DND-41 (cell line): Measurements from ENCODE around the gene LRRC47.
"Not testable (repeated sequence)": the region's sequence is repeated elsewhere in the genome, so short reads cannot be mapped to it uniquely, and the experiment has no call there.

Source experiments
- ATAC-seq: fragments of 200-7000 bp; cut with Tn5 transposase; 3 replicates; pipeline ENCODE4 v1.9.1; 2021; ENCODE audit warnings: low read depth; ENCODE audit not compliant: insufficient read depth
- DNase-seq: peaks from one replicate; pipeline ENCODE4 v3.0.0-alpha.2; 2020
- H2AFZ ChIP-seq: 2 replicates; pipeline ENCODE4 v1.6.0; 2012; ENCODE audit warnings: low read depth, low read length
- H3K27ac ChIP-seq: 2 replicates; pipeline ENCODE4 v1.5.1; 2012; ENCODE audit warnings: low read length, inconsistent platforms
- H3K27me3 ChIP-seq: fragments of 200-600 bp; sonication (generic); 2 replicates; pipeline ENCODE4 v1.6.0; 2012; ENCODE audit warnings: low read length, mild to moderate bottlenecking, inconsistent platforms; ENCODE audit not compliant: insufficient read depth, poor library complexity
- H3K36me3 ChIP-seq: 2 replicates; pipeline ENCODE4 v1.5.1; 2012; ENCODE audit warnings: low read length, inconsistent platforms; ENCODE audit not compliant: insufficient read depth
- H3K4me1 ChIP-seq: 2 replicates; pipeline ENCODE4 v1.5.1; 2012; ENCODE audit warnings: mild to moderate bottlenecking, low read length; ENCODE audit not compliant: insufficient read depth
- H3K4me2 ChIP-seq: 2 replicates; pipeline ENCODE4 v1.6.0; 2012; ENCODE audit warnings: mild to moderate bottlenecking, moderate library complexity, low read length, inconsistent platforms; ENCODE audit not compliant: insufficient read depth
- H3K4me3 ChIP-seq, 2 experiments: fragments of 200-600 bp in 1 of 2; shearing (Covaris generic) in 1 of 2; 2 replicates each; pipeline ENCODE4 v1.5.1; 2012 to 2016; ENCODE audit warnings: inconsistent platforms in 2 of 2, low read length in 2 of 2, mild to moderate bottlenecking in 2 of 2, low read depth in 1 of 2, moderate library complexity in 1 of 2
- H3K79me2 ChIP-seq: 2 replicates; pipeline ENCODE4 v1.6.0; 2012; ENCODE audit warnings: low read length, inconsistent platforms; ENCODE audit not compliant: insufficient read depth
- H3K9ac ChIP-seq: 2 replicates; pipeline ENCODE4 v1.6.0; 2012; ENCODE audit warnings: low read depth, mild to moderate bottlenecking, inconsistent platforms, low read length, moderate library complexity
- H3K9me3 ChIP-seq: 2 replicates; pipeline ENCODE4 v1.5.1; 2012; ENCODE audit warnings: low read length, moderate library complexity, mild to moderate bottlenecking, inconsistent platforms; ENCODE audit not compliant: insufficient read depth, severe bottlenecking
- H4K20me1 ChIP-seq: 2 replicates; pipeline ENCODE4 v1.6.0; 2012; ENCODE audit warnings: low read length; ENCODE audit not compliant: insufficient read depth
- EZH2 ChIP-seq: IDR thresholded peaks from 3 replicates; pipeline ENCODE4 v1.6.1; 2012; ENCODE audit warnings: borderline replicate concordance, low read depth, mild to moderate bottlenecking, moderate library complexity, low read length, inconsistent platforms; ENCODE audit not compliant: severe bottlenecking
- TF ChIP-seq, protein P1 (sequence below): IDR thresholded peaks from 2 replicates; pipeline ENCODE4 v1.5.1; 2012; ENCODE audit warnings: borderline replicate concordance, low read length, moderate library complexity, mild to moderate bottlenecking; ENCODE audit not compliant: poor library complexity, severe bottlenecking; ENCODE audit errors: extremely low read depth

LRRC47 gene

DNA sequence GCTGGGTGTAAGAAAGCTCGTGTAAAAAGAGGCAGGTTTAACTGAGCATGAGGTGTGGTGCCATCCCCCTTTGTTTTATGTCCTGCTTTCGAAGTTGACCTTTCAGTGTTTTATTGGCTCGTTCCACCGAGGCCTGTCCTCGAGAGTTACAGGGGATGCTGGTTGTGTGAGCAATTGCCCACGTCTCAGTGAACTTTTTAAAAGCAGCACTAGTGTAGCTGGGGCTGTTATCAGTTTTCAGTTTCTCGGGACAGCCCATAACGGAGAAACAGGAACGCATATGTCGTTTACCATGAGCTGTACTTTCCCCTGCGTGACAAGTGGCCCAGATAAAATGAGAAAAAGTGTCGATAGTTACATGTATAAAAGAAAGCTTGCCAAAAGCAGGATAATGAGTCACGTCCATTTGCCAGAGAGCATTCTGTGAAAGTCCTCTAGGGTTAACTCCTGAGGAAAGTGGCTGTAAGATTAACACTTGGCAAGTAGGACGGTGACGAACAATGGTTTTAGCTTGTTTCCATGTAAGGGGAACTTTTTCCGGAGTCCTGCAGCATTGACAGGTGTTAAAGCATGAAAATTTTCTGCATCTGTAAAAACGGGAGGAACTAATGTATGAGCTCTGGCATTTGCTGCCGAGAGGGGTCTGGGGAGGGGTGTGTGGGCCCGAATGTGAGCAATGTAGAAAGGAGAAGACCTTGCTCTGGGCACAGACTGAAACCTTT lies 7.8 kb upstream of the LRRC47 start:
- Histone ChIP-seq H3K4me2 (no peak overlapping the region), H3K4me3 (no peak overlapping the region), H3K4me1 (no peaks in the 10 kb centered on the region), H3K27ac (no peak overlapping the region), H3K9ac (no peak overlapping the region), H3K9me3 (peaks cover 7% of the 10 kb centered on the region), H4K20me1 (no peaks in the 10 kb centered on the region), H3K36me3 (no peaks in the 10 kb centered on the region), H3K79me2 (no peaks in the 10 kb centered on the region), H2AFZ (no peak overlapping the region), H3K27me3 (no peaks in the 10 kb centered on the region)
- ATAC-seq (no peak), DNase-seq (no peak)
- TF ChIP-seq EZH2, result no peak

DNA sequence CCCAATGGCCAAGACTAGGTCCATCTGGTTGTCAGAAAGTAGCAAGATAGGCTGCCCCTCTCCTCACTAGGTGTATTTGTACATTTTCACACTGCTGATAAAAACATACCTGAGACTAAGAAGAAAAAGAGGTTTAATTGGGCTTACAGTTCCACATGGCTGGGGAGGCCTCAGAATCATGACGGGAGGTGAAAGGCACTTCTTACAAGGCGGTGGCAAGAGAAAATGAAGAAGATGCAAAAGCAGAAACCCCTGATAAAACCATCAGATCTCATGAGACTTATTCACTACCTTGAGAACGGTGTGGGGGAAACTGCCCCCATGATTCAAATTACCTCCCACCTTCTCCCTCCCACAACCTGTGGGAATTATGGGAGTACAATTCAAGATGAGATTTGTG lies 4.5 kb upstream of the LRRC47 start:
- not testable (repeated sequence) for H3K27me3 ChIP-seq, H2AFZ ChIP-seq

DNA sequence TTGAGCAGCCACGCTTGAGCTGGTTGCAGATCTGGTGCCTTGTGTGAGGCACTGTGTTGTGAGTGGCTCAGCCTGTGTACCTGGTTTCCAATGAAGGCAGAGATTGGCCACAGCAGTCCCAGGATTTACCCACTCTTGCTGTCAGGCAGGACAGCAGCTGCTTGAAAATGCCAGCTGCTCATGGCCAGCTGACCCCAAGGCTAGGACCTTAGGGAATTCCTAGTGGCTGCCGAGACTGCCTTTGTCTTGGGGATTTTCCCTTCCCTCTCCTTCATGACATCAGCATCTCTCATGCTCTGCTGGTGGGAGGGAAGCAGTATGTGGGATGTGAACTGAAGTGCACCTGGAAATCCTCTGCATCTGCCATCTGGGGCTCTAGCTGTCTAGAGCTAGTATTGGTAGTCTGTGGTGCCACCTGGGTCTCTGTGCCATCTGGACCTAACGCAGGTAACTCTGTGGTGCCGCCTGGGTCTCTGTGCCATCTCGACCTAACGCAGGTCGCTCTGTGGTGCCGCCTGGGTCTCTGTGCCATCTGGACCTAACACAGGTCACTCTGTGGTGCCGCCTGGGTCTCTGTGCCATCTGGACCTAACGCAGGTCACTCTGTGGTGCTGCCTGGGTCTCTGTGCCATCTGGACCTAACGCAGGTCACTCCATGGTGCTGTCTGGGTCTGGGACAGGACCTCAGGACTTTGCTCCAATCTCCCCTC lies 3.8 kb upstream of the LRRC47 start:
- TF ChIP-seq EZH2, result no peak
- TF ChIP-seq, protein P1, sequence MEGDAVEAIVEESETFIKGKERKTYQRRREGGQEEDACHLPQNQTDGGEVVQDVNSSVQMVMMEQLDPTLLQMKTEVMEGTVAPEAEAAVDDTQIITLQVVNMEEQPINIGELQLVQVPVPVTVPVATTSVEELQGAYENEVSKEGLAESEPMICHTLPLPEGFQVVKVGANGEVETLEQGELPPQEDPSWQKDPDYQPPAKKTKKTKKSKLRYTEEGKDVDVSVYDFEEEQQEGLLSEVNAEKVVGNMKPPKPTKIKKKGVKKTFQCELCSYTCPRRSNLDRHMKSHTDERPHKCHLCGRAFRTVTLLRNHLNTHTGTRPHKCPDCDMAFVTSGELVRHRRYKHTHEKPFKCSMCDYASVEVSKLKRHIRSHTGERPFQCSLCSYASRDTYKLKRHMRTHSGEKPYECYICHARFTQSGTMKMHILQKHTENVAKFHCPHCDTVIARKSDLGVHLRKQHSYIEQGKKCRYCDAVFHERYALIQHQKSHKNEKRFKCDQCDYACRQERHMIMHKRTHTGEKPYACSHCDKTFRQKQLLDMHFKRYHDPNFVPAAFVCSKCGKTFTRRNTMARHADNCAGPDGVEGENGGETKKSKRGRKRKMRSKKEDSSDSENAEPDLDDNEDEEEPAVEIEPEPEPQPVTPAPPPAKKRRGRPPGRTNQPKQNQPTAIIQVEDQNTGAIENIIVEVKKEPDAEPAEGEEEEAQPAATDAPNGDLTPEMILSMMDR, result no peak
- H3K27ac ChIP-seq, result no peak overlapping the region
- H3K9me3 ChIP-seq, result no peaks in the 10 kb centered on the region
- no peaks in the 10 kb centered on the region for H3K27me3 ChIP-seq
- no peak overlapping the region for H3K4me3 ChIP-seq
- H3K79me2 ChIP-seq, result peaks cover 17% of the 10 kb centered on the region
- DNase-seq (no peak), ATAC-seq (no peak)
- H2AFZ ChIP-seq, result no peak overlapping the region
- peaks cover 8% of the 10 kb centered on the region for H4K20me1 ChIP-seq
- no peak overlapping the region for H3K4me2 ChIP-seq
- no peak overlapping the region for H3K9ac ChIP-seq
- H3K36me3 ChIP-seq, result peaks cover 3% of the 10 kb centered on the region; the same call in 1 of the 2 replicates
- H3K4me1 ChIP-seq, result peaks cover 16% of the 10 kb centered on the region

More for the DNA sequence above, 4.5 kb upstream of the LRRC47 start:
- H3K4me1 ChIP-seq, DNase-seq, H3K4me3 ChIP-seq, H3K36me3 ChIP-seq, H3K9ac ChIP-seq, H4K20me1 ChIP-seq, H3K4me2 ChIP-seq, H3K9me3 ChIP-seq, ATAC-seq, H3K27ac ChIP-seq: not testable (repeated sequence)
- peaks cover 10% of the 10 kb centered on the region for H3K79me2 ChIP-seq

DNA sequence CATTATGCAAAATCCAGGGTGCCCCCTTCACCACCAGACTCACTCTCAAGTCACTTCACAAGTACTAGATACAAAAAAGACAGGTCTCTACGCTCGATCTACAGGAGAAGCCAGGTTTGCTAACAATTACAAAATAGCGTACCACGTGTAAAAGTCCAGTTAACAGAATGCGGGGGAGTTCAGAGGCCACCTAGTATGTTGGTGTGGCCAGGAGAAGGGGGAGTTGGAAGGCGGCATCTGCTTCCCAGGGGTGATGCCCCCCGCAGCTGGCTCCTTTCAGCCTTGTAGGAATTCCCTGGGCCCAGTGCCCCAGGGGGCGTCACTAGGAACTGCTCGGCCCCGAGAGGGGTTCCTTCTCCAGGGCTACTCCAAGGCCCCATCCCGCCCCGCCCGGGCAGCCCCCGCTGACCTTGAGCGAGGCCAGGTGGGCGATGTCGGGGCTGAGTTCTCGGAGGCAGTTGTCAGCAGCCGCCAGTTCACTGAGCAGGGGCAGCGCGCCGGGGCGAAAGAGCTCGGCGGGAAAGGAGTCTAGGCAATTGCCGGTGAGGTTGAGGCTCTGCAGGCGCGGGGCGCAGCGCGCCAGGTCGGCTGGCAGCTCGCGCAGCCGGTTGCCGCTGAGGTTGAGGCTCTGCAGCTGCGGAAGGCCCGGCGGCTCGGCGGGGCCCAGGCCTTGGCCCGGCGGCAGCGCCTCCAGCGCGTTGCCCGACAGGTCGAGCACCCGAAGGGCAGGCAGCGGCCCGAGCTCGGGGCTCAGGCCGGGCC lies 664 bp downstream of the LRRC47 start:
- H3K4me2 ChIP-seq, result peak overlapping the region; percentile 99
- H3K27ac ChIP-seq, result peak overlapping the region; percentile 65
- H3K27me3 ChIP-seq, result no peaks in the 10 kb centered on the region
- peaks cover 42% of the 10 kb centered on the region for H4K20me1 ChIP-seq
- peaks cover 60% of the 10 kb centered on the region for H3K79me2 ChIP-seq
- peak overlapping the region; percentile 86 for H3K9ac ChIP-seq
- peaks cover 41% of the 10 kb centered on the region for H3K4me1 ChIP-seq
- DNase-seq, result peak; percentile 27
- peak overlapping the region; percentile 70 for H2AFZ ChIP-seq
- peak; percentile 16; the same call in 2 of the 3 replicates for ATAC-seq
- no peaks in the 10 kb centered on the region for H3K9me3 ChIP-seq
- H3K36me3 ChIP-seq, result peaks cover 19% of the 10 kb centered on the region
- TF ChIP-seq, protein P1, result no peak
- no peak for TF ChIP-seq EZH2
- peak overlapping the region; percentile 85 to 98 for H3K4me3 ChIP-seq
